Trophoblast cell (in vitro differentiated cells and primary cell): ENCODE data around the gene BRD3.
A peak's percentile ranks its signal among the peaks of the same experiment; 100 is the strongest.

ENCODE experiments used
- DNase-seq, 2 donors: peaks; one replicate each; pipeline ENCODE4 v3.0.0-alpha.2; 2016
- H2AFZ ChIP-seq: 2 replicates; pipeline ENCODE4 v1.6.1; 2013; ENCODE audit warnings: low read length, moderate library complexity, mild to moderate bottlenecking; ENCODE audit not compliant: insufficient read depth, poor library complexity
- H2AK5ac ChIP-seq: 2 replicates; pipeline ENCODE4 v1.6.1; 2013; ENCODE audit warnings: mild to moderate bottlenecking, low read length
- H2BK120ac ChIP-seq: 2 replicates; pipeline ENCODE4 v1.6.1; 2013; ENCODE audit warnings: low read length, mild to moderate bottlenecking, moderate library complexity; ENCODE audit not compliant: insufficient read depth, poor library complexity
- H2BK12ac ChIP-seq: 2 replicates; pipeline ENCODE4 v1.6.1; 2013; ENCODE audit warnings: mild to moderate bottlenecking, low read length, moderate library complexity
- H2BK5ac ChIP-seq: 2 replicates; pipeline ENCODE4 v1.6.1; 2013; ENCODE audit warnings: low read length, low read depth, moderate library complexity, mild to moderate bottlenecking; ENCODE audit not compliant: poor library complexity
- H3K14ac ChIP-seq: 2 replicates; pipeline ENCODE4 v1.6.1; 2013; ENCODE audit warnings: mild to moderate bottlenecking, low read length
- H3K18ac ChIP-seq: 2 replicates; pipeline ENCODE4 v1.6.1; 2013; ENCODE audit warnings: mild to moderate bottlenecking, low read length
- H3K23ac ChIP-seq: 2 replicates; pipeline ENCODE4 v1.6.1; 2013; ENCODE audit warnings: low read length
- H3K27ac ChIP-seq: 2 replicates; pipeline ENCODE4 v1.5.1; 2013; ENCODE audit warnings: low read depth, mild to moderate bottlenecking, inconsistent platforms, low read length, moderate library complexity
- H3K27me3 ChIP-seq: 2 replicates; pipeline ENCODE4 v1.6.1; 2013; ENCODE audit warnings: inconsistent platforms, mild to moderate bottlenecking, low read length, moderate library complexity; ENCODE audit not compliant: insufficient read depth
- H3K36me3 ChIP-seq, 2 experiments: 1 replicate in 1 of 2; 2 replicates in 1 of 2; pipeline ENCODE4 v1.6.1; 2013; ENCODE audit warnings: low read length in 2 of 2, mild to moderate bottlenecking in 2 of 2, moderate library complexity in 1 of 2; ENCODE audit not compliant: insufficient read depth in 2 of 2, control insufficient read depth in 1 of 2
- H3K4ac ChIP-seq: 2 replicates; pipeline ENCODE4 v1.6.1; 2013; ENCODE audit warnings: low read depth, mild to moderate bottlenecking, low read length, moderate library complexity
- H3K4me1 ChIP-seq, 2 experiments: 1 replicate in 1 of 2; 2 replicates in 1 of 2; pipeline ENCODE4 v1.6.1; 2013; ENCODE audit warnings: low read length in 2 of 2, mild to moderate bottlenecking in 2 of 2, moderate library complexity in 1 of 2; ENCODE audit not compliant: insufficient read depth in 2 of 2, control insufficient read depth in 1 of 2
- H3K4me2 ChIP-seq: 2 replicates; pipeline ENCODE4 v1.6.1; 2013; ENCODE audit warnings: inconsistent platforms, mild to moderate bottlenecking, low read length, moderate library complexity
- H3K4me3 ChIP-seq: 2 replicates; pipeline ENCODE4 v1.5.1; 2013; ENCODE audit warnings: mild to moderate bottlenecking, low read depth, low read length, inconsistent platforms
- H3K79me1 ChIP-seq: one replicate; pipeline ENCODE4 v1.6.1; 2013; ENCODE audit warnings: low read length
- H3K79me2 ChIP-seq: 2 replicates; pipeline ENCODE4 v1.6.1; 2013; ENCODE audit warnings: low read length, mild to moderate bottlenecking; ENCODE audit not compliant: control insufficient read depth, insufficient read depth, poor library complexity
- H3K9ac ChIP-seq: 2 replicates; pipeline ENCODE4 v1.6.1; 2013; ENCODE audit warnings: mild to moderate bottlenecking, low read length
- H3K9me3 ChIP-seq: 2 replicates; pipeline ENCODE4 v1.6.1; 2013; ENCODE audit warnings: low read depth, mild to moderate bottlenecking, control low read depth, inconsistent platforms, low read length; ENCODE audit not compliant: insufficient read depth
- H4K12ac ChIP-seq: 2 replicates; pipeline ENCODE4 v1.6.1; 2013; ENCODE audit warnings: low read depth, mild to moderate bottlenecking, low read length, moderate library complexity
- H4K8ac ChIP-seq: 2 replicates; pipeline ENCODE4 v1.6.1; 2013; ENCODE audit warnings: low read depth, mild to moderate bottlenecking, low read length, moderate library complexity
- H4K91ac ChIP-seq: one replicate; pipeline ENCODE4 v1.6.1; 2013; ENCODE audit warnings: low read depth, mild to moderate bottlenecking, low read length, moderate library complexity
- WGBS: extraction: QIAGEN DNeasy Blood & Tissue Kit; methylation state at CpG from one replicate; pipeline ENCODE4 v1.1.7; 2013; ENCODE audit warnings: missing lambda C conversion rate; ENCODE audit not compliant: insufficient read length, insufficient coverage; ENCODE audit errors: extremely low coverage; 5-methylcytosine and 5-hydroxymethylcytosine counted together

BRD3 gene

DNA sequence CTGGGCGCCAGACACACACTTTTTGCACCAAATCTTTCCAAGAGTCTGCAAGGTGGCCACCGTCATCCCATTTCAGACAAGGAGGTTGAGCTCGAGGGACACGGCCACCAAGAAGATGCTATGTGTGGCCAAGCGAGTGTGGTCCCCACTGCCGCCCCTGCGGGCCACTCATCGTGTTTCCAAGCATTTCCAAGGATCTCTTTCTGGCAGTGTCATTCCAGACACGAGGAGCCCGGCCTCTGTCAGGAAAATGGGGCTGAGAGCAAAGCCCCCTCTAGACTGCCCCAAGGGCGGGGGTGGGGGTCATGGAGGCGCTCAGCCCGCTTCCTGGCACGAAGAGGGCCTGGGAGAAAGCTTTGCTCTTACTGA is 86.3 kb downstream of the BRD3 start:
- no peak overlapping the region for H3K14ac ChIP-seq
- no peak overlapping the region for H3K4me3 ChIP-seq
- no peaks in the 10 kb centered on the region for H3K27me3 ChIP-seq
- no peak overlapping the region for H2BK5ac ChIP-seq
- H3K36me3 ChIP-seq: peaks cover 37 to 40% of the 10 kb centered on the region in 2 experiments
- no peak overlapping the region for H4K91ac ChIP-seq
- H4K12ac ChIP-seq: no peak overlapping the region
- no peak overlapping the region for H2AK5ac ChIP-seq
- H3K9me3 ChIP-seq: no peaks in the 10 kb centered on the region
- no peak overlapping the region for H3K23ac ChIP-seq
- no CpG with 5 or more reads among the region's 14 CpGs for WGBS
- H3K4me1 ChIP-seq: peaks cover 39 to 46% of the 10 kb centered on the region in 2 experiments
- H3K4ac ChIP-seq: peak overlapping the region; percentile 93
- peaks cover 1% of the 10 kb centered on the region for H3K79me1 ChIP-seq
- H2AFZ ChIP-seq: no peak overlapping the region
- no peak overlapping the region for H3K9ac ChIP-seq
- DNase-seq: no peak
- no peak overlapping the region for H2BK12ac ChIP-seq
- no peak overlapping the region for H3K27ac ChIP-seq
- H3K79me2 ChIP-seq: peaks cover 76% of the 10 kb centered on the region
- no peak overlapping the region for H3K4me2 ChIP-seq
- H2BK120ac ChIP-seq: no peak overlapping the region
- H4K8ac ChIP-seq: no peak overlapping the region
- H3K18ac ChIP-seq: no peak overlapping the region

DNA sequence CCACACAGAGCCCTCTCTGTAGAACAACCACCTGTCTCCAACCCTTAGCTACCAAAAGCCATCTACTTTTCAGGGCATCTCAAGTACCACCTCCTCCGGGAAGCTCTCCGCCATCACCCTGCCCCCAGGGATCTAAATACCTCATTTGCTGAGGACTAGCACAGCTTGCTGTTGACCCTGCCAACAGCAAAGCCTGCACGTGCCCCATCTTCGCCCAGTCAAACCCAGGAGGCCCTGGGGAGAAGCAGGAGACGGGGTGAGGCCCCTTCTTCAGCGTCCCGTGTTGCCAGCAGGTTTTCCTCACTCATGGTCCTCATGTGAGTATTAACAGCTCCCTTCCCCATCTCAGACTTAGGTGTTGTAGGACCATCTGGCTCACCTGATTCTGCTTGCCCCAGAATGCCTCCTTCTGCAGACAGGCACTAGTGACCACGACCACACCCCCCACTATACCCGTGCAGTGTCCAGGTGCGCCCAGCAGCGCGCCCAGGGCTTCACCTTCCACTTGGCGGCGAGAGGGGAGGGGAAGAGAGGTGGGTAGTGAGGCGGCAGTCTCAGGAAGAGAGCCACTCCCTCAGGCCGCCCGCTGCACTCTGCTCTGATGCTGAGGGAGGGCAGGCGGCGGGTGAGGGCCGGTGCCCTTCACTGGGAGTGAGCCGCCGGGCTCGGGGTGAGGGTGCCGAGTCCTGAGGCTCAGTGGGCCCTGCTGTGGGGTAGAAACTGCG is 86.8 kb downstream of the BRD3 start:
- H3K14ac ChIP-seq: no peak overlapping the region
- no peak for DNase-seq
- H3K79me2 ChIP-seq: peaks cover 77% of the 10 kb centered on the region
- H3K4me1 ChIP-seq: peaks cover 43 to 46% of the 10 kb centered on the region in 2 experiments
- peak overlapping the region; percentile 22 for H3K18ac ChIP-seq
- H2BK5ac ChIP-seq: no peak overlapping the region
- H4K8ac ChIP-seq: no peak overlapping the region
- no peaks in the 10 kb centered on the region for H3K27me3 ChIP-seq
- no peak overlapping the region for H4K12ac ChIP-seq
- no peak overlapping the region for H3K27ac ChIP-seq
- H3K4me2 ChIP-seq: no peak overlapping the region
- H3K23ac ChIP-seq: no peak overlapping the region
- H3K36me3 ChIP-seq: peaks cover 33 to 36% of the 10 kb centered on the region in 2 experiments
- H2BK120ac ChIP-seq: no peak overlapping the region
- no peak overlapping the region for H2BK12ac ChIP-seq
- no peak overlapping the region for H2AFZ ChIP-seq
- no peak overlapping the region for H2AK5ac ChIP-seq
- H3K4me3 ChIP-seq: no peak overlapping the region
- H3K4ac ChIP-seq: peak overlapping the region; percentile 93
- no peak overlapping the region for H3K9ac ChIP-seq
- no CpG with 5 or more reads among the region's 25 CpGs for WGBS
- H4K91ac ChIP-seq: no peak overlapping the region
- peaks cover 1% of the 10 kb centered on the region for H3K79me1 ChIP-seq
- H3K9me3 ChIP-seq: no peaks in the 10 kb centered on the region
